K562 (cell line): ENCODE results near the gene PRPF38A. TPM values are rescaled to one million over a fixed set of nuclear protein-coding genes. Genes with fewer than 3 reads are reported as not detected.

Source experiments
- DACH1 ChIP-seq: fragments of 450-650 bp; IDR thresholded peaks from 2 replicates; pipeline ENCODE4 v1.6.1; 2018; ENCODE audit not compliant: partially characterized antibody
- ETV5 ChIP-seq: sonication (generic); formaldehyde crosslinking; IDR thresholded peaks from 2 replicates; pipeline ENCODE4 v1.4.0; 2020; ENCODE audit warnings: low read depth, mild to moderate bottlenecking, missing genetic modification reagents
- HNRNPUL1 ChIP-seq: fragments of 200-400 bp; formaldehyde crosslinking; IDR thresholded peaks from 2 replicates; pipeline ENCODE4 v1.6.1; 2017; ENCODE audit warnings: low read length
- MTF1 ChIP-seq: fragments of 250-450 bp; sonication (Bioruptor Pico); IDR thresholded peaks from 2 replicates; pipeline ENCODE4 v1.9.0; 2021; ENCODE audit warnings: moderate library complexity, mild to moderate bottlenecking, inconsistent platforms, borderline replicate concordance
- SAFB2 ChIP-seq: fragments of 200-400 bp; formaldehyde crosslinking; IDR thresholded peaks from 2 replicates; pipeline ENCODE4 v1.6.1; 2018; ENCODE audit warnings: borderline replicate concordance, low read length, low read depth, moderate library complexity; ENCODE audit not compliant: severe bottlenecking
- SMARCA5 ChIP-seq: fragments of 450-650 bp; IDR thresholded peaks from 2 replicates; pipeline ENCODE4 v1.6.1; 2016
- SRSF3 ChIP-seq: fragments of 200-400 bp; formaldehyde crosslinking; IDR thresholded peaks from 2 replicates; pipeline ENCODE4 v1.6.1; 2016; ENCODE audit warnings: mild to moderate bottlenecking, low read length, moderate library complexity; ENCODE audit not compliant: insufficient read depth
- TARDBP ChIP-seq: fragments of 450-650 bp; IDR thresholded peaks from 2 replicates; pipeline ENCODE4 v1.6.1; 2016
- TCF3 ChIP-seq: sonication (generic); formaldehyde crosslinking; IDR thresholded peaks from 2 replicates; pipeline ENCODE4 v1.4.0; 2020; ENCODE audit warnings: mild to moderate bottlenecking, missing genetic modification reagents
- YY1 ChIP-seq, 3 experiments: IDR thresholded peaks; 2 replicates each; pipeline ENCODE4 v1.6.1; 2011; ENCODE audit warnings: low read length in 2 of 3, mild to moderate bottlenecking in 2 of 3, moderate library complexity in 2 of 3, borderline replicate concordance in 1 of 3, control low read depth in 1 of 3, low read depth in 1 of 3; ENCODE audit not compliant: insufficient read depth in 3 of 3, insufficient replicate concordance in 2 of 3, control insufficient read depth in 1 of 3, insufficient read length in 1 of 3; ENCODE audit errors: extremely low read depth in 1 of 3
- ZNF239 ChIP-seq: fragments of 250-450 bp; sonication (Bioruptor Pico); IDR thresholded peaks from 2 replicates; pipeline ENCODE4 v1.4.0; 2020; ENCODE audit warnings: mild to moderate bottlenecking
- ZNF507 ChIP-seq: conservative IDR thresholded peaks from 2 replicates; pipeline ENCODE4 v1.6.1; 2017; ENCODE audit warnings: missing genetic modification characterization, missing compliant biosample characterization
- ZNF584 ChIP-seq: fragments of 200-800 bp; sonication (Bioruptor generic); IDR thresholded peaks from 2 replicates; pipeline ENCODE4 v1.6.1; 2016; ENCODE audit warnings: low read depth, mild to moderate bottlenecking, missing genetic modification characterization, missing compliant biosample characterization
- polyA plus RNA-seq, 8 experiments: library from polyadenylated mRNA; depleted of rRNA in 4 of 8; stranded (reverse) in 5 of 8; unstranded in 3 of 8; fragments of >200 nt; fragmentation: Nextera tagmentation in 2 of 8; fragmentation: Illumina TruSeq in 1 of 8; extraction: Ambion mirVana in 2 of 8; extraction: Trizol in 1 of 8; gene quantifications; 2 replicates each; pipeline versions ENCODE4 v1.2.1 to v1.2.3, GENCODE V29; 2011 to 2014; ENCODE audit warnings: inconsistent platforms in 1 of 8, missing spikeins in 1 of 8
- total RNA-seq, 7 experiments: library from RNA; depleted of rRNA in 6 of 7; stranded (reverse); fragments of >200 nt in 6 of 7; fragmentation: Illumina TruSeq in 2 of 7; extraction: Trizol in 2 of 7; gene quantifications; 2 replicates each; pipeline versions ENCODE4 v1.2.1 to v1.2.3, GENCODE V29; 2011 to 2021; ENCODE audit warnings: low replicate concordance in 1 of 7
- TF ChIP-seq, protein P1 (sequence below): fragments of 250-450 bp; sonication (Bioruptor Pico); IDR thresholded peaks from 2 replicates; pipeline ENCODE4 v1.8.0; 2022; ENCODE audit warnings: moderate library complexity, mild to moderate bottlenecking, inconsistent platforms
- TF ChIP-seq, protein P2 (sequence below): IDR thresholded peaks from 2 replicates; pipeline ENCODE4 v1.6.1; 2012; ENCODE audit warnings: low read depth, low read length, improper control_type of control experiment, borderline replicate concordance
- TF ChIP-seq, protein P3 (sequence below): sonication (generic); formaldehyde crosslinking; IDR thresholded peaks from 2 replicates; pipeline ENCODE4 v1.8.1; 2023; ENCODE audit warnings: mild to moderate bottlenecking, missing genetic modification reagents, moderate library complexity
- TF ChIP-seq, protein P4 (sequence below): sonication (generic); formaldehyde crosslinking; IDR thresholded peaks from 2 replicates; pipeline ENCODE4 v1.8.0; 2022; ENCODE audit warnings: missing genetic modification reagents, mild to moderate bottlenecking, borderline replicate concordance
- TF ChIP-seq, protein P5 (sequence below), 2 experiments: fragments of 200-800 bp in 1 of 2; sonication (Bioruptor generic) in 1 of 2; sonication (generic) in 1 of 2; formaldehyde crosslinking in 1 of 2; IDR thresholded peaks in 1 of 2; conservative IDR thresholded peaks in 1 of 2; 2 replicates each; pipeline versions ENCODE4 v1.5.0 to v1.6.1; 2016 to 2020; ENCODE audit warnings: missing compliant biosample characterization in 1 of 2, missing genetic modification characterization in 1 of 2, missing genetic modification reagents in 1 of 2

PRPF38A gene
- total and polyA plus RNA-seq, 9 of the 15 experiments (the other 6 are each of a cell fraction or from before 2014, with no cell fraction given) = 53.6 to 198 (median 89.2) TPM

DNA sequence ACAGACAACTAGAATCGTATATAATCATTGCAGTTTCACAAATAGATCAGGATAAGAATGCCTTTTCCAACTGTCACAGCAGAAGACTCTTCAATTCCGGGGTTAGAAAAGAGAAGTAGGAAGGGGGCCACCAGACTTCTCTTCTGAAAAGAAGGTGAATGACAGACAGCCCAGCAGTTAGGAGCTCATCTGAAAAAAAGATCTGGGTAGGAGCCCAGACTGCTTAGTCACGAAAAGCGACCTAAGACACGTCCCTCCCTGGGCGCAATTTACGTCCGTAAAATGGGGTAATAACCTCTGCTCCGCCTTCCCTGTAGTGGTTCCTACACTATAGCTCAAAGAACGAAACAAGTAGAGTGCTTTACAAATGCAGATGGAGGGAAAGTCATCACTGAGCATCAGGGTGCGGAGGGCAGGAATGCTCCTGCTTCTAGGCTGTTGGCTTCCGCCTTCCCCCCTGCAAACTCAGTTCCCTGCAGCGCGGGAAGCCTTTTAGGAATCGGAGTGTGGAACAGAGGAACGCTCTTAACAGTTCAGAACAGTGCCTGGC is 761 bp upstream of the PRPF38A start (continued):
- no peak for TF ChIP-seq ETV5 (CRISPR knock-in tag)
- TF ChIP-seq MTF1 = no peak
- TF ChIP-seq, protein P1, sequence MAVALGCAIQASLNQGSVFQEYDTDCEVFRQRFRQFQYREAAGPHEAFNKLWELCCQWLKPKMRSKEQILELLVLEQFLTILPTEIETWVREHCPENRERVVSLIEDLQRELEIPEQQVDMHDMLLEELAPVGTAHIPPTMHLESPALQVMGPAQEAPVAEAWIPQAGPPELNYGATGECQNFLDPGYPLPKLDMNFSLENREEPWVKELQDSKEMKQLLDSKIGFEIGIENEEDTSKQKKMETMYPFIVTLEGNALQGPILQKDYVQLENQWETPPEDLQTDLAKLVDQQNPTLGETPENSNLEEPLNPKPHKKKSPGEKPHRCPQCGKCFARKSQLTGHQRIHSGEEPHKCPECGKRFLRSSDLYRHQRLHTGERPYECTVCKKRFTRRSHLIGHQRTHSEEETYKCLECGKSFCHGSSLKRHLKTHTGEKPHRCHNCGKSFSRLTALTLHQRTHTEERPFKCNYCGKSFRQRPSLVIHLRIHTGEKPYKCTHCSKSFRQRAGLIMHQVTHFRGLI (CRISPR knock-in tag) = no peak
- TF ChIP-seq ZNF239 (CRISPR knock-in tag) = no peak
- no peak for TF ChIP-seq ZNF584
- TF ChIP-seq HNRNPUL1 = no peak
- no peak for TF ChIP-seq SRSF3
- TF ChIP-seq, protein P2, sequence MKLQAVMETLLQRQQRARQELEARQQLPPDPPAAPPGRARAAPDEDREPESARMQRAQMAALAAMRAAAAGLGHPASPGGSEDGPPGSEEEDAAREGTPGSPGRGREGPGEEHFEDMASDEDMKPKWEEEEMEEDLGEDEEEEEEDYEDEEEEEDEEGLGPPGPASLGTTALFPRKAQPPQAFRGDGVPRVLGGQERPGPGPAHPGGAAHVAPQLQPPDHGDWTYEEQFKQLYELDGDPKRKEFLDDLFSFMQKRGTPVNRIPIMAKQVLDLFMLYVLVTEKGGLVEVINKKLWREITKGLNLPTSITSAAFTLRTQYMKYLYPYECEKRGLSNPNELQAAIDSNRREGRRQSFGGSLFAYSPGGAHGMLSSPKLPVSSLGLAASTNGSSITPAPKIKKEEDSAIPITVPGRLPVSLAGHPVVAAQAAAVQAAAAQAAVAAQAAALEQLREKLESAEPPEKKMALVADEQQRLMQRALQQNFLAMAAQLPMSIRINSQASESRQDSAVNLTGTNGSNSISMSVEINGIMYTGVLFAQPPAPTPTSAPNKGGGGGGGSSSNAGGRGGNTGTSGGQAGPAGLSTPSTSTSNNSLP = no peak
- TF ChIP-seq YY1 (IDR thresholded peaks at IDR 0.05; ENCODE audit: borderline replicate concordance in 1 of 3, control insufficient read depth in 1 of 3, extremely low read depth in 1 of 3, insufficient read depth in 3 of 3, insufficient read length in 1 of 3, insufficient replicate concordance in 2 of 3, low read depth in 1 of 3, low read length in 2 of 3) = peak in 2 of 3 experiments; percentile 39 to 70
- TF ChIP-seq SMARCA5 = no peak; the same call in 1 of the 2 replicates
- TF ChIP-seq, protein P3, sequence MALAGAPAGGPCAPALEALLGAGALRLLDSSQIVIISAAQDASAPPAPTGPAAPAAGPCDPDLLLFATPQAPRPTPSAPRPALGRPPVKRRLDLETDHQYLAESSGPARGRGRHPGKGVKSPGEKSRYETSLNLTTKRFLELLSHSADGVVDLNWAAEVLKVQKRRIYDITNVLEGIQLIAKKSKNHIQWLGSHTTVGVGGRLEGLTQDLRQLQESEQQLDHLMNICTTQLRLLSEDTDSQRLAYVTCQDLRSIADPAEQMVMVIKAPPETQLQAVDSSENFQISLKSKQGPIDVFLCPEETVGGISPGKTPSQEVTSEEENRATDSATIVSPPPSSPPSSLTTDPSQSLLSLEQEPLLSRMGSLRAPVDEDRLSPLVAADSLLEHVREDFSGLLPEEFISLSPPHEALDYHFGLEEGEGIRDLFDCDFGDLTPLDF (CRISPR knock-in tag) = no peak; the same call in 1 of the 2 replicates
- TF ChIP-seq, protein P4, sequence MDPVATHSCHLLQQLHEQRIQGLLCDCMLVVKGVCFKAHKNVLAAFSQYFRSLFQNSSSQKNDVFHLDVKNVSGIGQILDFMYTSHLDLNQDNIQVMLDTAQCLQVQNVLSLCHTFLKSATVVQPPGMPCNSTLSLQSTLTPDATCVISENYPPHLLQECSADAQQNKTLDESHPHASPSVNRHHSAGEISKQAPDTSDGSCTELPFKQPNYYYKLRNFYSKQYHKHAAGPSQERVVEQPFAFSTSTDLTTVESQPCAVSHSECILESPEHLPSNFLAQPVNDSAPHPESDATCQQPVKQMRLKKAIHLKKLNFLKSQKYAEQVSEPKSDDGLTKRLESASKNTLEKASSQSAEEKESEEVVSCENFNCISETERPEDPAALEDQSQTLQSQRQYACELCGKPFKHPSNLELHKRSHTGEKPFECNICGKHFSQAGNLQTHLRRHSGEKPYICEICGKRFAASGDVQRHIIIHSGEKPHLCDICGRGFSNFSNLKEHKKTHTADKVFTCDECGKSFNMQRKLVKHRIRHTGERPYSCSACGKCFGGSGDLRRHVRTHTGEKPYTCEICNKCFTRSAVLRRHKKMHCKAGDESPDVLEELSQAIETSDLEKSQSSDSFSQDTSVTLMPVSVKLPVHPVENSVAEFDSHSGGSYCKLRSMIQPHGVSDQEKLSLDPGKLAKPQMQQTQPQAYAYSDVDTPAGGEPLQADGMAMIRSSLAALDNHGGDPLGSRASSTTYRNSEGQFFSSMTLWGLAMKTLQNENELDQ = no peak
- TF ChIP-seq TCF3 (CRISPR knock-in tag) = no peak
- TF ChIP-seq SAFB2 = no peak
- no peak for TF ChIP-seq ZNF507 (tag)
- TF ChIP-seq, protein P5, sequence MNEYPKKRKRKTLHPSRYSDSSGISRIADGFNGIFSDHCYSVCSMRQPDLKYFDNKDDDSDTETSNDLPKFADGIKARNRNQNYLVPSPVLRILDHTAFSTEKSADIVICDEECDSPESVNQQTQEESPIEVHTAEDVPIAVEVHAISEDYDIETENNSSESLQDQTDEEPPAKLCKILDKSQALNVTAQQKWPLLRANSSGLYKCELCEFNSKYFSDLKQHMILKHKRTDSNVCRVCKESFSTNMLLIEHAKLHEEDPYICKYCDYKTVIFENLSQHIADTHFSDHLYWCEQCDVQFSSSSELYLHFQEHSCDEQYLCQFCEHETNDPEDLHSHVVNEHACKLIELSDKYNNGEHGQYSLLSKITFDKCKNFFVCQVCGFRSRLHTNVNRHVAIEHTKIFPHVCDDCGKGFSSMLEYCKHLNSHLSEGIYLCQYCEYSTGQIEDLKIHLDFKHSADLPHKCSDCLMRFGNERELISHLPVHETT (CRISPR knock-in tag; conservative IDR thresholded peaks at IDR 0.05 in 1 of 2, IDR thresholded peaks at IDR 0.05 in 1 of 2) = no peak
- no peak for TF ChIP-seq TARDBP
- no peak for TF ChIP-seq DACH1
